ENCODE measurements around the gene SOCS6.

SOCS6 gene

GRCh38 chr18:70294471-70295191 lies 5.8 kb downstream of the SOCS6 start:
- WGBS (ENCODE audit: insufficient coverage) = 100% methylated on average over 2 of the region's 5 CpGs
- Histone ChIP-seq H3K27ac (ENCODE audit: insufficient read depth in 1 of 2, low read depth in 1 of 2, low read length in 2 of 2, poor library complexity in 1 of 2, severe bottlenecking in 2 of 2) (no peak overlapping the region), H3K4me3 (ENCODE audit: control insufficient read depth in 1 of 7, extremely low read depth in 1 of 7, insufficient read depth in 4 of 7, low read depth in 2 of 7, low read length in 6 of 7) (no peak overlapping the region), H3K9me3 (ENCODE audit: control extremely low read depth in 1 of 5, control insufficient read depth in 4 of 5, insufficient read depth in 2 of 5, low read depth in 1 of 5, low read length in 4 of 5) (no peaks in the 10 kb centered on the region), H3K27me3 (replicated peaks in 2 of 5; ENCODE audit: control insufficient read depth in 4 of 5, insufficient read depth in 5 of 5, low read length in 4 of 5) (no peaks in the 10 kb centered on the region), H3K36me3 (ENCODE audit: control insufficient read depth in 4 of 4, insufficient read depth in 4 of 4, low read length in 3 of 4) (peaks cover 0 to 3% (median 1%) of the 10 kb centered on the region in 4 experiments), H3K4me1 (ENCODE audit: control extremely low read depth in 1 of 4, control insufficient read depth in 4 of 4, insufficient read depth in 4 of 4, low read length in 3 of 4) (peaks cover 8 to 22% (median 16%) of the 10 kb centered on the region in 4 experiments)
- DNase-seq = no peak
- ChIA-PET POLR2A (no interaction called here), CTCF (no interaction called here)

- ChIA-PET CTCF (interaction anchor here (1.2 kb wide), 1 partner anchor 18 kb away, joined by 5 read pairs; no protein-coding TSS in a partner anchor), POLR2A (no interaction called here)
- no peak overlapping the region for H3K4me3 ChIP-seq (ENCODE audit: control insufficient read depth in 1 of 7, extremely low read depth in 1 of 7, insufficient read depth in 4 of 7, low read depth in 2 of 7, low read length in 6 of 7)
- 96% methylated on average over 5 of the region's 8 CpGs for WGBS (ENCODE audit: insufficient coverage)
- no peaks in the 10 kb centered on the region for H3K9me3 ChIP-seq (ENCODE audit: control extremely low read depth in 1 of 5, control insufficient read depth in 4 of 5, insufficient read depth in 2 of 5, low read depth in 1 of 5, low read length in 4 of 5)
- H3K27ac ChIP-seq (ENCODE audit: insufficient read depth in 1 of 2, low read depth in 1 of 2, low read length in 2 of 2, poor library complexity in 1 of 2, severe bottlenecking in 2 of 2) = no peak overlapping the region
- H3K36me3 ChIP-seq (ENCODE audit: control insufficient read depth in 4 of 4, insufficient read depth in 4 of 4, low read length in 3 of 4) = peaks cover 0 to 3% (median 1%) of the 10 kb centered on the region in 4 experiments
- no peak for DNase-seq
- no peaks in the 10 kb centered on the region for H3K27me3 ChIP-seq (replicated peaks in 2 of 5; ENCODE audit: control insufficient read depth in 4 of 5, insufficient read depth in 5 of 5, low read length in 4 of 5)
- H3K4me1 ChIP-seq (ENCODE audit: control extremely low read depth in 1 of 4, control insufficient read depth in 4 of 4, insufficient read depth in 4 of 4, low read length in 3 of 4) = peaks cover 0 to 14% (median 8%) of the 10 kb centered on the region in 4 experiments
Measured at GRCh38 chr18:70295192-70296188, 6.6 kb downstream of the SOCS6 start.

- H3K36me3 ChIP-seq (ENCODE audit: control insufficient read depth in 4 of 4, insufficient read depth in 4 of 4, low read length in 3 of 4) = peaks cover 0 to 3% (median 1%) of the 10 kb centered on the region in 4 experiments
- no peak overlapping the region for H3K4me3 ChIP-seq (ENCODE audit: control insufficient read depth in 1 of 7, extremely low read depth in 1 of 7, insufficient read depth in 4 of 7, low read depth in 2 of 7, low read length in 6 of 7)
- CTCF ChIA-PET = interaction anchor here (1.2 kb wide), 1 partner anchor 17 kb away, joined by 5 read pairs; no protein-coding TSS in a partner anchor
- H3K4me1 ChIP-seq (ENCODE audit: control extremely low read depth in 1 of 4, control insufficient read depth in 4 of 4, insufficient read depth in 4 of 4, low read length in 3 of 4) = peaks cover 0 to 11% (median 2%) of the 10 kb centered on the region in 4 experiments
- 85% methylated on average over 3 of the region's 10 CpGs for WGBS (ENCODE audit: insufficient coverage)
- no peak overlapping the region for H3K27ac ChIP-seq (ENCODE audit: insufficient read depth in 1 of 2, low read depth in 1 of 2, low read length in 2 of 2, poor library complexity in 1 of 2, severe bottlenecking in 2 of 2)
- no peaks in the 10 kb centered on the region for H3K9me3 ChIP-seq (ENCODE audit: control extremely low read depth in 1 of 5, control insufficient read depth in 4 of 5, insufficient read depth in 2 of 5, low read depth in 1 of 5, low read length in 4 of 5)
- DNase-seq = no peak
- POLR2A ChIA-PET = no interaction called here
- no peaks in the 10 kb centered on the region for H3K27me3 ChIP-seq (replicated peaks in 2 of 5; ENCODE audit: control insufficient read depth in 4 of 5, insufficient read depth in 5 of 5, low read length in 4 of 5)
Measured at GRCh38 chr18:70296289-70296688, 7.4 kb downstream of the SOCS6 start.

DNA sequence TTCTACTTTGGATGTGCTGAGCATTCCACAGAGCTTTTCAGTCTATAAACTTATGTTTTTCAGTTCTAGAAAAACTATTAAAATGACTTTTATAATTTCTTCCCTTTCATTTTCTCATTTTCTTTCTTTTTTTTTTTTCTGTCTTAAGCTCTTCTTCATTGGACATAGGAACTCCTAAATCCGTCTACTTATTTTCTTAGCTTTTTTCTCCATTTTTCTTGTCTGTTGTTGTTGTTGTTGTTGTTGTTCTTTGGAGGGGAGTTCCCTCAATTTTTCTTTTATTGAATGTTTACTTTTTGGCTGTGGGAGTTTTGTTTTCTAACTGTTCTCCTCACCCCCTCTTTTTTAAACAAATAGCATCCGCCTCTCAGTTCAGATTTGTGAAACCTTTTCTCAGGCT lies 7.9 kb downstream of the SOCS6 start:
- DNase-seq = no peak
- Histone ChIP-seq H3K27me3 (replicated peaks in 2 of 5; ENCODE audit: control insufficient read depth in 4 of 5, insufficient read depth in 5 of 5, low read length in 4 of 5) (no peaks in the 10 kb centered on the region), H3K4me3 (ENCODE audit: control insufficient read depth in 1 of 7, extremely low read depth in 1 of 7, insufficient read depth in 4 of 7, low read depth in 2 of 7, low read length in 6 of 7) (no peak overlapping the region), H3K36me3 (ENCODE audit: control insufficient read depth in 4 of 4, insufficient read depth in 4 of 4, low read length in 3 of 4) (peaks cover 0 to 6% (median 1%) of the 10 kb centered on the region in 4 experiments), H3K9me3 (ENCODE audit: control extremely low read depth in 1 of 5, control insufficient read depth in 4 of 5, insufficient read depth in 2 of 5, low read depth in 1 of 5, low read length in 4 of 5) (no peaks in the 10 kb centered on the region), H3K4me1 (ENCODE audit: control extremely low read depth in 1 of 4, control insufficient read depth in 4 of 4, insufficient read depth in 4 of 4, low read length in 3 of 4) (peaks cover 0 to 11% (median 2%) of the 10 kb centered on the region in 4 experiments), H3K27ac (ENCODE audit: insufficient read depth in 1 of 2, low read depth in 1 of 2, low read length in 2 of 2, poor library complexity in 1 of 2, severe bottlenecking in 2 of 2) (no peak overlapping the region)
- 100% methylated on average over 1 of the region's 2 CpGs for WGBS (ENCODE audit: insufficient coverage)
- ChIA-PET POLR2A (no interaction called here), CTCF (no interaction called here)

GRCh38 chr18:70299393-70299792 lies 10.5 kb downstream of the SOCS6 start:
- ChIA-PET POLR2A (no interaction called here), CTCF (interaction anchor here (1.5 kb wide), 1 partner anchor 13 kb away, joined by 5 read pairs; no protein-coding TSS in a partner anchor)
- H3K9me3 ChIP-seq (ENCODE audit: control extremely low read depth in 1 of 5, control insufficient read depth in 4 of 5, insufficient read depth in 2 of 5, low read depth in 1 of 5, low read length in 4 of 5) = no peaks in the 10 kb centered on the region
- H3K4me1 ChIP-seq (ENCODE audit: control extremely low read depth in 1 of 4, control insufficient read depth in 4 of 4, insufficient read depth in 4 of 4, low read length in 3 of 4) = peaks cover 0 to 5% (median 2%) of the 10 kb centered on the region in 4 experiments
- H3K27me3 ChIP-seq (replicated peaks in 2 of 5; ENCODE audit: control insufficient read depth in 4 of 5, insufficient read depth in 5 of 5, low read length in 4 of 5) = no peaks in the 10 kb centered on the region
- no peak overlapping the region for H3K27ac ChIP-seq (ENCODE audit: insufficient read depth in 1 of 2, low read depth in 1 of 2, low read length in 2 of 2, poor library complexity in 1 of 2, severe bottlenecking in 2 of 2)
- no peak for DNase-seq
- no peak overlapping the region for H3K4me3 ChIP-seq (ENCODE audit: control insufficient read depth in 1 of 7, extremely low read depth in 1 of 7, insufficient read depth in 4 of 7, low read depth in 2 of 7, low read length in 6 of 7)
- peaks cover 0 to 3% (median 1%) of the 10 kb centered on the region in 4 experiments for H3K36me3 ChIP-seq (ENCODE audit: control insufficient read depth in 4 of 4, insufficient read depth in 4 of 4, low read length in 3 of 4)
- 96% methylated on average over 4 of the region's 8 CpGs for WGBS (ENCODE audit: insufficient coverage)

DNA sequence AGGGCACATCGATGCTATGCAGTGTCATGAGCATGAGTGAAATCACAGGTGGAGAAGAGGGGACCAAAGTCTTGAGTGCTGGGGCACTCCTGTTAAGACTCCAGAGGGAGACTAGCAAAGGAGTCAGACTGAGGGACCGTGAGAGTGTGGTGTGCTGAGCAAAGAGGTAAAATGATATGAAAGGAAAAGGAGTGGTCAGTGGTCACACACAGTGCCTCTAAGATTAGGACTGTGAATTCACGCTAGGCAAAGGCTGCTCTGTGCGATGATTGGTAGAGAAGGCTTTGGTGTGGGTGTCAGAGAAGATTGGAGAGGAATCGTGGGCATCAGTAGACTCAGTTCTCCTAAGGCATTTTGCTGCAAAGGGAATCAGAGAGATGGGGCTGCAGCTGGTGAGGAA lies 12.8 kb downstream of the SOCS6 start:
- Histone ChIP-seq H3K27ac (ENCODE audit: insufficient read depth in 1 of 2, low read depth in 1 of 2, low read length in 2 of 2, poor library complexity in 1 of 2, severe bottlenecking in 2 of 2) (no peak overlapping the region), H3K4me3 (ENCODE audit: control insufficient read depth in 1 of 7, extremely low read depth in 1 of 7, insufficient read depth in 4 of 7, low read depth in 2 of 7, low read length in 6 of 7) (no peak overlapping the region), H3K4me1 (ENCODE audit: control extremely low read depth in 1 of 4, control insufficient read depth in 4 of 4, insufficient read depth in 4 of 4, low read length in 3 of 4) (no peaks in the 10 kb centered on the region), H3K9me3 (ENCODE audit: control extremely low read depth in 1 of 5, control insufficient read depth in 4 of 5, insufficient read depth in 2 of 5, low read depth in 1 of 5, low read length in 4 of 5) (no peaks in the 10 kb centered on the region), H3K27me3 (replicated peaks in 2 of 5; ENCODE audit: control insufficient read depth in 4 of 5, insufficient read depth in 5 of 5, low read length in 4 of 5) (no peaks in the 10 kb centered on the region), H3K36me3 (ENCODE audit: control insufficient read depth in 4 of 4, insufficient read depth in 4 of 4, low read length in 3 of 4) (peaks cover 0 to 3% (median 1%) of the 10 kb centered on the region in 4 experiments)
- POLR2A ChIA-PET = no interaction called here
- CTCF ChIA-PET = no interaction called here
- 91% methylated on average over 5 of the region's 5 CpGs for WGBS (ENCODE audit: insufficient coverage)
- DNase-seq = peak in 2 of 3 donors; percentile 8 to 34
